HG03469 (cell line): ENCODE data around the gene AP3B2.

Experiments
- ATAC-seq: cut with Tn5 transposase; IDR thresholded peaks from one replicate; pipeline ENCODE4 v1.9.1; 2021; ENCODE audit warnings: mild to moderate bottlenecking, moderate library complexity, moderate number of reproducible peaks; ENCODE audit not compliant: unreplicated experiment

The AP3B2 gene

DNA sequence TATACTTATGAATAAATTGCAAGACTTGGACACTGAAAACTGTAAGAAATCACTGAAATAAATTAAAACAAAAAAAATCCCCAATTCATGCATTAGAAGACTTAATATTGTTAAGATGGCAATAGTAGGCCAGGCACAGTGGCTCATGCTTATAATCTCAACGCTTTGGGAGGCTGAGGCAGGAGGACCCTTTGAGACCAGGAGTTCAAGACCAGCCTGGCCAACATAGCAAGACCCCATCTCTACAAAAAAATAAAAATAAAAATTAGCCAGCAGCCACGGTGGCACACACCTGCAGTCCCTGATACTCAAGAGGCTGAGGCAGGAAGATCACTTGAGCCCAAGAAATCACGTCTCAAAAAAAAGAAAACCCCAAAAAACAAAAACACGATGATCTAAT, 98.3 kb downstream of the AP3B2 start:
- no peak for ATAC-seq
